GM10248 (cell line): Measurements from ENCODE around the gene TELO2.

Experiments used
- CTCF ChIA-PET: fragments of 300-600 bp; sonication (Branson Sonifier 250); formaldehyde crosslinking; extraction: SDS; loops from one replicate; lab custom pipeline; 2021; ENCODE audit warnings: antibody characterized with exemption; lab: Yijun Ruan, JAX
- POLR2A ChIA-PET: fragments of 350-650 bp; sonication (Branson Sonifier 250); formaldehyde crosslinking; extraction: SDS; loops from one replicate; lab custom pipeline; 2020; ENCODE audit warnings: antibody characterized with exemption; lab: Yijun Ruan, JAX
- DNase-seq: peaks from one replicate; pipeline ENCODE4 v3.0.0; 2012; ENCODE audit errors: extremely low spot score
- TF ChIP-seq, protein P1 (sequence below): IDR thresholded peaks from 2 replicates; pipeline ENCODE4 v1.5.1; 2012; ENCODE audit warnings: mild to moderate bottlenecking, low read depth; ENCODE audit errors: extremely low read depth, missing control alignments, control extremely low read depth

The TELO2 gene

GRCh38 chr16:1545044-1546040 is 52.2 kb downstream of the TELO2 start:
- ChIA-PET CTCF (interaction anchor here (1.1 kb wide), 1 partner anchor 10 kb away, joined by 3 read pairs; no protein-coding TSS in a partner anchor), POLR2A (no interaction called here)
- TF ChIP-seq, protein P1, sequence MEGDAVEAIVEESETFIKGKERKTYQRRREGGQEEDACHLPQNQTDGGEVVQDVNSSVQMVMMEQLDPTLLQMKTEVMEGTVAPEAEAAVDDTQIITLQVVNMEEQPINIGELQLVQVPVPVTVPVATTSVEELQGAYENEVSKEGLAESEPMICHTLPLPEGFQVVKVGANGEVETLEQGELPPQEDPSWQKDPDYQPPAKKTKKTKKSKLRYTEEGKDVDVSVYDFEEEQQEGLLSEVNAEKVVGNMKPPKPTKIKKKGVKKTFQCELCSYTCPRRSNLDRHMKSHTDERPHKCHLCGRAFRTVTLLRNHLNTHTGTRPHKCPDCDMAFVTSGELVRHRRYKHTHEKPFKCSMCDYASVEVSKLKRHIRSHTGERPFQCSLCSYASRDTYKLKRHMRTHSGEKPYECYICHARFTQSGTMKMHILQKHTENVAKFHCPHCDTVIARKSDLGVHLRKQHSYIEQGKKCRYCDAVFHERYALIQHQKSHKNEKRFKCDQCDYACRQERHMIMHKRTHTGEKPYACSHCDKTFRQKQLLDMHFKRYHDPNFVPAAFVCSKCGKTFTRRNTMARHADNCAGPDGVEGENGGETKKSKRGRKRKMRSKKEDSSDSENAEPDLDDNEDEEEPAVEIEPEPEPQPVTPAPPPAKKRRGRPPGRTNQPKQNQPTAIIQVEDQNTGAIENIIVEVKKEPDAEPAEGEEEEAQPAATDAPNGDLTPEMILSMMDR = no peak
- no peak for DNase-seq

DNA sequence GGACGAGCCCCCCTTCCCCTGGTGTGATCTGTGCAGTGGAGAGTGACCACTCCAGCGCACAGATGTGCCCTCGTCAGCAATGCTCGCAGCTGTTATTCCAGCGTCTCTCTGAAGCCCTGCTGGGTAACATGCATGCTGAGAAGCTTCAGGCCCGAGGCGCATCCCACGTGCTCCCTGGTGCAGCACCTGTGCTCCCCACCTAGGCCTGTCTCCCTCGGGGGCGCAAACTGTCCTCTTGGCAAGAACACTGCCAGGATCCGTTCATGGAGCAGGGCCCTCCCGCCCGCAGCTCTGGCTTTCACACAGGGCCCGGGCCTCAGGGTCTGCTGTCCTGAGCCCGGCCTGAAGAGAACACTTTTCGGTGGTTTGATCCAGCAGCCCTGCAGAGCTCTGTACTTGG is 53.3 kb downstream of the TELO2 start:
- TF ChIP-seq, protein P1 = no peak
- no peak for DNase-seq
- POLR2A ChIA-PET = no interaction called here
- CTCF ChIA-PET = interaction anchor here (0.7 to 1.1 kb wide), 2 partner anchors 11 to 27 kb away, joined by 3 read pairs; no protein-coding TSS in a partner anchor

GRCh38 chr16:1548233-1548632 is 55.1 kb downstream of the TELO2 start:
- ChIA-PET POLR2A (no interaction called here), CTCF (interaction anchor here (0.8 kb wide), 1 partner anchor 119 kb away, joined by 3 read pairs; no protein-coding TSS in a partner anchor)
- DNase-seq = no peak
- TF ChIP-seq, protein P1 = no peak

DNA sequence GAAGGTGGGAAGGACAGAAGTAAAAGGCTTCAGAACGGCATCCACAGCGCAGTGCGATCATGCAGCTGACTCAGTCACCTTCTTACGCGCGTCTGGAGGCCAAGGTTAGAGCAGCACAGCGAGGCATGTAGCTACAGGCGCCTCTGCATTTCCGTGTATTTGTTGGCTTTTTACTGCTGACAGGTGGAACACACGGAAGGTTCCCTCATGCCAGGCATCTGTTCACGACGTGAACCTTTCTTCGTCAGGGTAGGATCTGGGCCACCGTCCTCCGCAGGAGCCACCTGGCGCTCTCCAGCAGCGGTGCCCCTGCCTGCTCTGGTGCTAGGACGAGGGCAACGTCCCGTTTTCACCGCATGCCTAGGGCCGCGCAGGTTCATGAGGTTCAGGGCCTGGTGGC is 55.6 kb downstream of the TELO2 start:
- TF ChIP-seq, protein P1 = no peak
- CTCF ChIA-PET = no interaction called here
- DNase-seq = no peak
- POLR2A ChIA-PET = no interaction called here

- DNase-seq = no peak
- ChIA-PET CTCF (no interaction called here), POLR2A (no interaction called here)
- TF ChIP-seq, protein P1 = no peak
These were observed 56.9 kb downstream of the TELO2 start for GRCh38 chr16:1550069-1550468.

- no peak for DNase-seq
These were observed 57.5 kb downstream of the TELO2 start for GRCh38 chr16:1550696-1551095.

More at GRCh38 chr16:1550696-1551095, 57.5 kb downstream of the TELO2 start:
- TF ChIP-seq, protein P1 = no peak
- ChIA-PET CTCF (no interaction called here), POLR2A (no interaction called here)
